Colonic mucosa (tissue), 2 donors: Measurements from ENCODE around the gene ATP6V1C2. TPM values are rescaled to one million over a fixed set of nuclear protein-coding genes. Genes with fewer than 3 reads are reported as not detected.

Source experiments
- total RNA-seq, 2 donors: library from RNA; stranded (reverse); fragmentation: NEBNext Ultra II Directional in 1 of 2; extraction: Animal tissue kit (Norgen Biotek cat#: 25700) in 1 of 2; gene quantifications; one replicate each; pipeline ENCODE4 v1.2.1, GENCODE V29; 2021
- donor health status: DM: no; HTN: no; CAD: no.
- donor health status: DM: no; HTN: no; CAD: no.

ATP6V1C2 gene
- total RNA-seq, 2 donors from 2014 or later: 1.4 to 1.7 TPM

Other genes starting within 250 kb of the ATP6V1C2 start
- gene NOL10, start 31.7 kb upstream of the ATP6V1C2 start, total RNA-seq: 10 to 100 TPM; 19.4 to 26.8 TPM
- gene PDIA6, start 91.2 kb downstream of the ATP6V1C2 start, total RNA-seq: 100 to 1,000 TPM; 180 to 347 TPM
- gene KCNF1, start 190.3 kb downstream of the ATP6V1C2 start, total RNA-seq: under 1 TPM; 0.22 to 0.90 TPM